ENCODE data around the gene GET4. TPM values are rescaled to one million over a fixed set of nuclear protein-coding genes. Genes with fewer than 3 reads are reported as not detected.

GET4 gene
- total RNA-seq, 1 experiment from 2014 or later = 44.8 TPM

GRCh38 chr7:914521-915194, 38.3 kb downstream of the GET4 start:
- H3K79me2 ChIP-seq (ENCODE audit: insufficient read depth, low read length) = no peaks in the 10 kb centered on the region
- H3K4me2 ChIP-seq (ENCODE audit: low read length) = no peak overlapping the region
- no peak for DNase-seq (ENCODE audit: low read depth, low spot score)
- H4K20me1 ChIP-seq (ENCODE audit: insufficient read depth) = no peaks in the 10 kb centered on the region
- H3K9me2 ChIP-seq (ENCODE audit: insufficient read depth) = no peaks in the 10 kb centered on the region
- no peaks in the 10 kb centered on the region for H3K9me3 ChIP-seq (ENCODE audit: control insufficient read depth in 1 of 2, insufficient read depth in 1 of 2, low read depth in 1 of 2, low read length in 2 of 2)
- no peaks in the 10 kb centered on the region for H3K36me3 ChIP-seq (ENCODE audit: control insufficient read depth in 1 of 2, insufficient read depth in 2 of 2, low read length in 2 of 2)
- peaks cover 4 to 16% of the 10 kb centered on the region in 2 experiments; a peak in 3 of 4 replicates for H3K4me1 ChIP-seq (ENCODE audit: control insufficient read depth in 1 of 2, insufficient read depth in 2 of 2, low read length in 2 of 2)
- H2AFZ ChIP-seq (ENCODE audit: low read depth, low read length, poor library complexity, severe bottlenecking) = no peak overlapping the region
- ChIA-PET POLR2A (no interaction called here), RAD21 (ENCODE audit: low non-redundant PET in 1 of 2, low total read pairs in 2 of 2, uncharacterized antibody in 2 of 2, unreplicated experiment in 2 of 2) (no interaction called here), CTCF (no interaction called here)
- H3K27ac ChIP-seq (ENCODE audit: low read depth, low read length) = no peak overlapping the region
- TF ChIP-seq ZFX (IDR thresholded peaks at IDR 0.05) = no peak
- no peak for TF ChIP-seq SRF (IDR thresholded peaks at IDR 0.05; ENCODE audit: low read depth)
- no peak for TF ChIP-seq ATF3 (IDR thresholded peaks at IDR 0.05)
- BruUV-seq (replicated peaks) = no TSS peak
- H3K4me3 ChIP-seq (replicated peaks in 1 of 2; ENCODE audit: low read depth in 1 of 2, low read length in 2 of 2) = no peak overlapping the region
- no peak overlapping the region for H3K9ac ChIP-seq (ENCODE audit: low read length)
- intact Hi-C loops (cut with micrococcal nuclease) = no loop called here
- ATAC-seq = no peak
- no peaks in the 10 kb centered on the region for H3K27me3 ChIP-seq (ENCODE audit: insufficient read depth, low read length)

- intact Hi-C loops (cut with micrococcal nuclease) = no loop called here
- ChIA-PET RAD21 (ENCODE audit: low non-redundant PET in 1 of 2, low total read pairs in 2 of 2, uncharacterized antibody in 2 of 2, unreplicated experiment in 2 of 2) (no interaction called here), CTCF (no interaction called here), POLR2A (no interaction called here)
- Histone ChIP-seq H3K27ac (ENCODE audit: low read depth, low read length) (no peak overlapping the region), H3K27me3 (ENCODE audit: insufficient read depth, low read length) (no peaks in the 10 kb centered on the region), H3K4me3 (replicated peaks in 1 of 2; ENCODE audit: low read depth in 1 of 2, low read length in 2 of 2) (no peak overlapping the region), H3K36me3 (ENCODE audit: control insufficient read depth in 1 of 2, insufficient read depth in 2 of 2, low read length in 2 of 2) (no peaks in the 10 kb centered on the region), H4K20me1 (ENCODE audit: insufficient read depth) (no peaks in the 10 kb centered on the region), H2AFZ (ENCODE audit: low read depth, low read length, poor library complexity, severe bottlenecking) (no peak overlapping the region), H3K9me2 (ENCODE audit: insufficient read depth) (no peaks in the 10 kb centered on the region), H3K79me2 (ENCODE audit: insufficient read depth, low read length) (no peaks in the 10 kb centered on the region), H3K9ac (ENCODE audit: low read length) (no peak overlapping the region), H3K9me3 (ENCODE audit: control insufficient read depth in 1 of 2, insufficient read depth in 1 of 2, low read depth in 1 of 2, low read length in 2 of 2) (no peaks in the 10 kb centered on the region), H3K4me1 (ENCODE audit: control insufficient read depth in 1 of 2, insufficient read depth in 2 of 2, low read length in 2 of 2) (peaks cover 4 to 8% of the 10 kb centered on the region in 2 experiments; a peak in 3 of 4 replicates), H3K4me2 (ENCODE audit: low read length) (no peak overlapping the region)
- ATAC-seq (no peak), DNase-seq (ENCODE audit: low read depth, low spot score) (no peak)
- no TSS peak for BruUV-seq (replicated peaks)
- TF ChIP-seq EGR1 (IDR thresholded peaks at IDR 0.05; ENCODE audit: low read depth) = no peak
Measured at GRCh38 chr7:915291-916218, 39.2 kb downstream of the GET4 start.
